Hepatocyte (in vitro differentiated cells): ENCODE data around the gene HPS4. TPM values are rescaled to one million over a fixed set of nuclear protein-coding genes. Genes with fewer than 3 reads are reported as not detected.

Experiments used
- DNase-seq: peaks from one replicate; pipeline ENCODE4 v3.0.0-alpha.2; 2016; ENCODE audit warnings: low spot score
- H2AFZ ChIP-seq: fragments of 200-600 bp; sonication (generic); 2 replicates; pipeline ENCODE4 v1.6.0; 2016; ENCODE audit warnings: antibody characterized with exemption, mild to moderate bottlenecking
- H3K27ac ChIP-seq: fragments of 200-600 bp; sonication (generic); 2 replicates; pipeline ENCODE4 v1.5.1; 2016; ENCODE audit warnings: mild to moderate bottlenecking
- H3K27me3 ChIP-seq: fragments of 200-600 bp; sonication (generic); 2 replicates; pipeline ENCODE4 v1.6.1; 2016
- H3K36me3 ChIP-seq: fragments of 200-600 bp; sonication (generic); replicated peaks from 2 replicates; pipeline ENCODE4 v1.5.1; 2016; ENCODE audit warnings: low read depth; ENCODE audit not compliant: insufficient read depth
- H3K4me1 ChIP-seq: fragments of 200-600 bp; sonication (generic); 2 replicates; pipeline ENCODE4 v1.5.1; 2016; ENCODE audit warnings: mild to moderate bottlenecking, moderate library complexity; ENCODE audit not compliant: insufficient read depth
- H3K4me2 ChIP-seq: fragments of 200-600 bp; sonication (generic); 2 replicates; pipeline ENCODE4 v1.6.0; 2016
- H3K4me3 ChIP-seq: fragments of 200-600 bp; sonication (generic); 2 replicates; pipeline ENCODE4 v1.5.1; 2016; ENCODE audit warnings: mild to moderate bottlenecking
- H3K79me2 ChIP-seq: fragments of 200-600 bp; sonication (generic); 2 replicates; pipeline ENCODE4 v1.6.0; 2017; ENCODE audit warnings: mild to moderate bottlenecking
- H3K9me2 ChIP-seq: fragments of 200-600 bp; sonication (generic); replicated peaks from 2 replicates; pipeline ENCODE4 v1.6.0; 2017; ENCODE audit warnings: mild to moderate bottlenecking; ENCODE audit not compliant: insufficient read depth
- H3K9me3 ChIP-seq: fragments of 200-600 bp; sonication (generic); 2 replicates; pipeline ENCODE4 v1.5.1; 2016; ENCODE audit warnings: low read depth, mild to moderate bottlenecking
- H4K20me1 ChIP-seq: fragments of 200-600 bp; sonication (generic); 2 replicates; pipeline ENCODE4 v1.6.0; 2016; ENCODE audit warnings: mild to moderate bottlenecking; ENCODE audit not compliant: insufficient read depth, poor library complexity, severe bottlenecking
- CTCF ChIP-seq: fragments of 200-600 bp; sonication (generic); IDR thresholded peaks from 2 replicates; pipeline ENCODE4 v1.5.1; 2016; ENCODE audit warnings: antibody characterized with exemption, mild to moderate bottlenecking; ENCODE audit not compliant: poor library complexity
- EZH2 ChIP-seq: fragments of 200-600 bp; sonication (generic); IDR thresholded peaks from 2 replicates; pipeline ENCODE4 v1.6.1; 2016; ENCODE audit warnings: antibody characterized with exemption, mild to moderate bottlenecking, borderline replicate concordance
- EZH2phosphoT487 ChIP-seq: fragments of 200-600 bp; sonication (generic); IDR thresholded peaks from one replicate; pipeline ENCODE4 v1.6.1; 2018; ENCODE audit warnings: antibody characterized with exemption, mild to moderate bottlenecking, low read depth, moderate library complexity; ENCODE audit not compliant: unreplicated experiment, severe bottlenecking
- WGBS: methylation state at CpG from one replicate; pipeline ENCODE4 v1.1.6; 2016; ENCODE audit warnings: low lambda C conversion rate; ENCODE audit errors: missing lambda C conversion rate; 5-methylcytosine and 5-hydroxymethylcytosine counted together
- polyA plus RNA-seq: library from polyadenylated mRNA; unstranded; fragments of >200 nt; fragmentation: Nextera tagmentation; extraction: Ambion mirVana; gene quantifications from 2 replicates; pipeline ENCODE4 v1.2.1, GENCODE V29; 2016
- total RNA-seq: library from RNA; depleted of rRNA; stranded (reverse); fragments of >200 nt; gene quantifications from 2 replicates; pipeline ENCODE4 v1.2.3, GENCODE V29; 2014

HPS4 gene
- total and polyA plus RNA-seq, 2 experiments from 2014 or later: 20.2 to 36.7 TPM

- H3K27ac ChIP-seq: no peak overlapping the region
- H3K79me2 ChIP-seq: no peaks in the 10 kb centered on the region
- H4K20me1 ChIP-seq: no peaks in the 10 kb centered on the region
- no peaks in the 10 kb centered on the region for H3K9me3 ChIP-seq
- H3K4me3 ChIP-seq: no peak overlapping the region
- H2AFZ ChIP-seq: no peak overlapping the region
- no peak for DNase-seq
- H3K4me2 ChIP-seq: no peak overlapping the region
- H3K4me1 ChIP-seq: no peaks in the 10 kb centered on the region
- TF ChIP-seq EZH2phosphoT487 (no peak), CTCF (no peak), EZH2 (no peak)
- WGBS: 94% methylated on average over 2 of the region's 2 CpGs
- H3K27me3 ChIP-seq: no peaks in the 10 kb centered on the region
- no peaks in the 10 kb centered on the region for H3K9me2 ChIP-seq
- H3K36me3 ChIP-seq: no peaks in the 10 kb centered on the region
Observed at GRCh38 chr22:26501996-26502395, 18.4 kb upstream of the HPS4 start.

GRCh38 chr22:26499188-26499703, 15.7 kb upstream of the HPS4 start:
- WGBS: 93% methylated on average over 25 of the region's 25 CpGs
- H3K4me3 ChIP-seq: no peak overlapping the region
- no peaks in the 10 kb centered on the region for H3K36me3 ChIP-seq
- H3K4me1 ChIP-seq: no peaks in the 10 kb centered on the region
- H3K4me2 ChIP-seq: no peak overlapping the region
- no peaks in the 10 kb centered on the region for H4K20me1 ChIP-seq
- H3K79me2 ChIP-seq: no peaks in the 10 kb centered on the region
- no peak overlapping the region for H3K27ac ChIP-seq
- no peak for DNase-seq
- no peaks in the 10 kb centered on the region for H3K9me3 ChIP-seq
- no peaks in the 10 kb centered on the region for H3K9me2 ChIP-seq
- TF ChIP-seq CTCF: no peak
- no peak for TF ChIP-seq EZH2phosphoT487
- TF ChIP-seq EZH2: no peak
- H3K27me3 ChIP-seq: no peaks in the 10 kb centered on the region
- no peak overlapping the region for H2AFZ ChIP-seq

- no peaks in the 10 kb centered on the region for H3K9me2 ChIP-seq
- no peak overlapping the region for H3K4me3 ChIP-seq
- no peaks in the 10 kb centered on the region for H4K20me1 ChIP-seq
- no peaks in the 10 kb centered on the region for H3K36me3 ChIP-seq
- no peaks in the 10 kb centered on the region for H3K9me3 ChIP-seq
- H3K27me3 ChIP-seq: no peaks in the 10 kb centered on the region
- no peak overlapping the region for H3K4me2 ChIP-seq
- no peaks in the 10 kb centered on the region for H3K79me2 ChIP-seq
- H2AFZ ChIP-seq: no peak overlapping the region
- TF ChIP-seq EZH2 (no peak), CTCF (no peak), EZH2phosphoT487 (no peak)
- H3K27ac ChIP-seq: no peak overlapping the region
- DNase-seq: no peak
- no peaks in the 10 kb centered on the region for H3K4me1 ChIP-seq
- WGBS: 88% methylated on average over 4 of the region's 4 CpGs
Observed at GRCh38 chr22:26496456-26496855, 12.9 kb upstream of the HPS4 start.

GRCh38 chr22:26494506-26494905, 10.9 kb upstream of the HPS4 start:
- no peaks in the 10 kb centered on the region for H3K9me2 ChIP-seq

More at GRCh38 chr22:26494506-26494905, 10.9 kb upstream of the HPS4 start:
- no peak overlapping the region for H2AFZ ChIP-seq
- H3K4me3 ChIP-seq: no peak overlapping the region
- TF ChIP-seq EZH2: no peak
- TF ChIP-seq CTCF: no peak
- no peak for TF ChIP-seq EZH2phosphoT487
- no peaks in the 10 kb centered on the region for H3K79me2 ChIP-seq
- no peaks in the 10 kb centered on the region for H3K36me3 ChIP-seq
- no peaks in the 10 kb centered on the region for H3K9me3 ChIP-seq
- H3K4me1 ChIP-seq: no peaks in the 10 kb centered on the region
- no peak for DNase-seq
- no peak overlapping the region for H3K4me2 ChIP-seq
- H3K27ac ChIP-seq: no peak overlapping the region
- H3K27me3 ChIP-seq: no peaks in the 10 kb centered on the region
- H4K20me1 ChIP-seq: no peaks in the 10 kb centered on the region
